PFSK-1 (cell line): Measurements from ENCODE around the gene ABCC8.

Experiments
- FOXP2 ChIP-seq: optimal IDR thresholded peaks from 2 replicates; pipeline ENCODE3; 2011; ENCODE audit warnings: borderline replicate concordance, control low read depth, inconsistent platforms; ENCODE audit not compliant: insufficient read depth; ENCODE audit errors: extremely low read length, extremely low read depth
- POLR2AphosphoS5 ChIP-seq: IDR thresholded peaks from 2 replicates; pipeline ENCODE4 v1.6.1; 2012; ENCODE audit warnings: low read depth, mild to moderate bottlenecking, control low read depth, low read length, moderate library complexity
- REST ChIP-seq, 2 experiments: IDR thresholded peaks; 2 replicates each; pipeline versions ENCODE4 v1.6.1 to v1.8.0; 2011 to 2012; ENCODE audit warnings: low read depth in 2 of 2, low read length in 2 of 2, control low read depth in 1 of 2, inconsistent platforms in 1 of 2, mild to moderate bottlenecking in 1 of 2, moderate library complexity in 1 of 2; ENCODE audit not compliant: insufficient read depth in 1 of 2
- SIN3A ChIP-seq: IDR thresholded peaks from 2 replicates; pipeline ENCODE4 v1.6.1; 2012; ENCODE audit warnings: mild to moderate bottlenecking, low read length, moderate library complexity, borderline replicate concordance; ENCODE audit not compliant: insufficient read depth
- TAF1 ChIP-seq: IDR thresholded peaks from 2 replicates; pipeline ENCODE4 v1.6.1; 2012; ENCODE audit warnings: low read length, control low read depth, borderline replicate concordance; ENCODE audit not compliant: insufficient read depth

The ABCC8 gene

GRCh38 chr11:17516551-17517150 is 40.0 kb upstream of the ABCC8 start:
- TF ChIP-seq SIN3A, result no peak
- TF ChIP-seq TAF1, result no peak
- no peak for TF ChIP-seq POLR2AphosphoS5
- no peak for TF ChIP-seq FOXP2
- no peak for TF ChIP-seq REST (IDR thresholded peaks at IDR 0.05; ENCODE audit: insufficient read depth in 1 of 2, low read depth in 2 of 2, low read length in 2 of 2)

- TF ChIP-seq REST (IDR thresholded peaks at IDR 0.05; ENCODE audit: insufficient read depth in 1 of 2, low read depth in 2 of 2, low read length in 2 of 2) (no peak), POLR2AphosphoS5 (no peak), FOXP2 (no peak), TAF1 (no peak), SIN3A (no peak)
Measured at GRCh38 chr11:17515443-17516176, 39.0 kb upstream of the ABCC8 start.

- TF ChIP-seq SIN3A (no peak), REST (IDR thresholded peaks at IDR 0.05; ENCODE audit: insufficient read depth in 1 of 2, low read depth in 2 of 2, low read length in 2 of 2) (no peak), POLR2AphosphoS5 (no peak), TAF1 (no peak), FOXP2 (no peak)
Measured at GRCh38 chr11:17514476-17514875, 37.8 kb upstream of the ABCC8 start.

- TF ChIP-seq TAF1 (no peak), REST (IDR thresholded peaks at IDR 0.05; ENCODE audit: insufficient read depth in 1 of 2, low read depth in 2 of 2, low read length in 2 of 2) (no peak), POLR2AphosphoS5 (no peak), SIN3A (no peak), FOXP2 (no peak)
Measured at GRCh38 chr11:17513853-17514252, 37.2 kb upstream of the ABCC8 start.

- TF ChIP-seq FOXP2, result no peak
- no peak for TF ChIP-seq TAF1
- TF ChIP-seq SIN3A, result no peak
- no peak for TF ChIP-seq POLR2AphosphoS5
- TF ChIP-seq REST (IDR thresholded peaks at IDR 0.05; ENCODE audit: insufficient read depth in 1 of 2, low read depth in 2 of 2, low read length in 2 of 2), result no peak
Measured at GRCh38 chr11:17512101-17512500, 35.5 kb upstream of the ABCC8 start.
